Upper lobe of left lung (tissue), 4 donors: ENCODE measurements around the gene FXYD5.

Experiments used
- POLR2A ChIP-seq, 4 donors: fragments of 450-650 bp; IDR thresholded peaks; one replicate each; pipeline ENCODE4 v1.5.1; 2016 to 2017; ENCODE audit warnings: antibody characterized with exemption in 4 of 4, mild to moderate bottlenecking in 2 of 4
- TF ChIP-seq, protein P1 (sequence below), 6 experiments: fragments of 450-650 bp in 4 of 6; fragments of 200-600 bp in 2 of 6; sonication (generic) in 2 of 6; IDR thresholded peaks; one replicate each; pipeline ENCODE4 v1.5.1; 2016 to 2019; ENCODE audit warnings: antibody characterized with exemption in 6 of 6

DNA sequence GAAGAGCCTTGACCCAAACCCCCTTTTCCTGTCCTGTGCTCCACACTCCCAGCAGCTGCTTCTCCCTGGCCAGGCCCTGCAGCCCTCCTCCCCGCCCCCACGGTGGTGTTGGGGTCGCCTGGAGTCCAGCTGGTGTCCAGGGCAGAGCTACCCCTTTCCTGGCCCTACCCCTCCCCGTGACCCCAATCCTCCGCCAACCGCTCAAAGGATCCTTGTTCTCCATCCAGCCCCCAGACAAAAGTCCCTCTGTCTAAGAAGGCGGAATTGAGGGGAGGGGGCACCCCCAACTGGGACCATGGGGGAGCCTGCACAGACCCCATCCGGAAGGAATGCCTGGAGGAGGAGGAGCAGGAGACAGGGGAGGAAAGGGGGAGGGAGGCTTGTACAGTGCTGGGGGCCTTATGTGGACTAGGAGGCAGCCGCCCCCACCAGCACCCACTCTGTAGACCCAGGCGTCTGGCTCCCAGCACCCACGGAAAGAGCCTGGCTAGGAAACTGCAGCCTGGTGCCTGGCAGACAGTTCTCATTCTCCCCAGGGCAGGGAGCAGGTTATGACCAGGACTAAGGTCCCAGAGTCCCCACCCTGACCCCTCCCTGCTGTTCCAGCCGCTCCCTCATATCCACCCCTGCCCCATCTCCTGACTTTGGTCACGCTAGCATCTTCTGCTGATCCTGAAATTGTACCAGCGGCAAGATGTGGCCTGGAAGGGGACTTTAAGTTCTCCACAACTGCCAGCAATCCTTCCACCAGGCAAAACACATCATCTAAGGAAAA is 39.2 kb upstream of the FXYD5 start, which contains the start of gene FXYD3:
- TF ChIP-seq, protein P1, sequence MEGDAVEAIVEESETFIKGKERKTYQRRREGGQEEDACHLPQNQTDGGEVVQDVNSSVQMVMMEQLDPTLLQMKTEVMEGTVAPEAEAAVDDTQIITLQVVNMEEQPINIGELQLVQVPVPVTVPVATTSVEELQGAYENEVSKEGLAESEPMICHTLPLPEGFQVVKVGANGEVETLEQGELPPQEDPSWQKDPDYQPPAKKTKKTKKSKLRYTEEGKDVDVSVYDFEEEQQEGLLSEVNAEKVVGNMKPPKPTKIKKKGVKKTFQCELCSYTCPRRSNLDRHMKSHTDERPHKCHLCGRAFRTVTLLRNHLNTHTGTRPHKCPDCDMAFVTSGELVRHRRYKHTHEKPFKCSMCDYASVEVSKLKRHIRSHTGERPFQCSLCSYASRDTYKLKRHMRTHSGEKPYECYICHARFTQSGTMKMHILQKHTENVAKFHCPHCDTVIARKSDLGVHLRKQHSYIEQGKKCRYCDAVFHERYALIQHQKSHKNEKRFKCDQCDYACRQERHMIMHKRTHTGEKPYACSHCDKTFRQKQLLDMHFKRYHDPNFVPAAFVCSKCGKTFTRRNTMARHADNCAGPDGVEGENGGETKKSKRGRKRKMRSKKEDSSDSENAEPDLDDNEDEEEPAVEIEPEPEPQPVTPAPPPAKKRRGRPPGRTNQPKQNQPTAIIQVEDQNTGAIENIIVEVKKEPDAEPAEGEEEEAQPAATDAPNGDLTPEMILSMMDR (IDR thresholded peaks at IDR 0.05), result no peak
- TF ChIP-seq POLR2A (IDR thresholded peaks at IDR 0.05), result peak in 1 of 4 donors; percentile 4
